Sigmoid colon (tissue), 4 donors: Measurements from ENCODE around the gene SIAE.

ENCODE experiments used
- EP300 ChIP-seq, 4 donors: sonication (generic); formaldehyde crosslinking; IDR thresholded peaks; one replicate each; pipeline ENCODE4 v1.6.1; 2017; ENCODE audit warnings: antibody characterized with exemption in 4 of 4
- POLR2AphosphoS5 ChIP-seq, 4 donors: sonication (generic); formaldehyde crosslinking; IDR thresholded peaks; one replicate each; pipeline ENCODE4 v1.6.1; 2017; ENCODE audit warnings: antibody characterized with exemption in 4 of 4
- TF ChIP-seq, protein P1 (sequence below), 4 experiments: fragments of 450-650 bp in 3 of 4; fragments of 200-600 bp in 1 of 4; IDR thresholded peaks; one replicate each; pipeline ENCODE4 v1.5.1; 2016 to 2019; ENCODE audit warnings: antibody characterized with exemption in 4 of 4, mild to moderate bottlenecking in 3 of 4, moderate library complexity in 2 of 4

DNA sequence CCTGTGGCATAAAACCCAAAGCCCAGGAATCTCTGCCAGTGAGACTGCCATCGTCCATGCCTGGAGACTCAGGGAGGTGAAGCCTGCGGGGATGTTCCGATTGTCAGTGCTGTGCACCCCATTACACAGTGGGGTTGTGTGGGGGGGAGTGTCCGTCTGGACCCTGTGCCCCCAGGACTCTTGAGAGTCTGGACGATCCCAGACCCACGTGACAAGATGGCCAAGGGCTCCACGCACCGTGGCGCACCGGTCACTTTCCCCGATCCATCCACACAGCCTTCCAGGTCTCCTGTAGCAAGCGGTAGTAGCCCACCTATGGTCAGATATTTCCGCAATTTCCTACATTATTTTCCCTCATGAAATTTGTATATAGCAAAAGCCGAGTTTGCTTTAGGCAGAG lies 45.3 kb upstream of the SIAE start:
- TF ChIP-seq, protein P1, sequence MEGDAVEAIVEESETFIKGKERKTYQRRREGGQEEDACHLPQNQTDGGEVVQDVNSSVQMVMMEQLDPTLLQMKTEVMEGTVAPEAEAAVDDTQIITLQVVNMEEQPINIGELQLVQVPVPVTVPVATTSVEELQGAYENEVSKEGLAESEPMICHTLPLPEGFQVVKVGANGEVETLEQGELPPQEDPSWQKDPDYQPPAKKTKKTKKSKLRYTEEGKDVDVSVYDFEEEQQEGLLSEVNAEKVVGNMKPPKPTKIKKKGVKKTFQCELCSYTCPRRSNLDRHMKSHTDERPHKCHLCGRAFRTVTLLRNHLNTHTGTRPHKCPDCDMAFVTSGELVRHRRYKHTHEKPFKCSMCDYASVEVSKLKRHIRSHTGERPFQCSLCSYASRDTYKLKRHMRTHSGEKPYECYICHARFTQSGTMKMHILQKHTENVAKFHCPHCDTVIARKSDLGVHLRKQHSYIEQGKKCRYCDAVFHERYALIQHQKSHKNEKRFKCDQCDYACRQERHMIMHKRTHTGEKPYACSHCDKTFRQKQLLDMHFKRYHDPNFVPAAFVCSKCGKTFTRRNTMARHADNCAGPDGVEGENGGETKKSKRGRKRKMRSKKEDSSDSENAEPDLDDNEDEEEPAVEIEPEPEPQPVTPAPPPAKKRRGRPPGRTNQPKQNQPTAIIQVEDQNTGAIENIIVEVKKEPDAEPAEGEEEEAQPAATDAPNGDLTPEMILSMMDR (IDR thresholded peaks at IDR 0.05), result no peak
- TF ChIP-seq EP300 (IDR thresholded peaks at IDR 0.05) (no peak), POLR2AphosphoS5 (IDR thresholded peaks at IDR 0.05) (no peak)
